Neural progenitor cell (in vitro differentiated cells): ENCODE measurements around the gene RFX3.

Source experiments
- CTCF ChIP-seq: fragments of 200-600 bp; sonication (generic); IDR thresholded peaks from 2 replicates; pipeline ENCODE4 v1.5.1; 2017; ENCODE audit warnings: antibody characterized with exemption, mild to moderate bottlenecking
- EZH2 ChIP-seq: fragments of 200-600 bp; sonication (generic); IDR thresholded peaks from 2 replicates; pipeline ENCODE4 v1.6.1; 2017; ENCODE audit warnings: antibody characterized with exemption, mild to moderate bottlenecking, moderate library complexity
- EZH2phosphoT487 ChIP-seq: fragments of 200-600 bp; sonication (generic); IDR thresholded peaks from 2 replicates; pipeline ENCODE4 v1.6.1; 2017; ENCODE audit warnings: antibody characterized with exemption

GRCh38 chr9:3224931-3225330, 300.9 kb downstream of the RFX3 start:
- TF ChIP-seq CTCF (no peak), EZH2phosphoT487 (no peak), EZH2 (no peak)
